Caco-2 (cell line): Measurements from ENCODE around the gene ZNHIT1. TPM values are rescaled to one million over a fixed set of nuclear protein-coding genes. Genes with fewer than 3 reads are reported as not detected.

Experiments
- BruUV-seq: library from RNA; stranded (reverse); fragments of 400-500 nt; replicated peaks from 2 replicates; lab custom pipeline; 2021; lab: Mats Ljungman, UMichigan
- CTCF ChIA-PET: fragments of 300-600 bp; sonication (Branson Sonifier 250); formaldehyde crosslinking; loops from one replicate; lab custom pipeline; 2022; ENCODE audit warnings: antibody characterized with exemption; lab: Charles Lee
- POLR2A ChIA-PET: fragments of 300-600 bp; sonication (Branson Sonifier 250); formaldehyde crosslinking; loops from one replicate; lab custom pipeline; 2022; ENCODE audit warnings: antibody characterized with exemption; lab: Charles Lee
- DNase-seq, 2 experiments: peaks; one replicate each; pipeline versions ENCODE4 v3.0.0 to v3.0.0-alpha.2; 2020 to 2022
- H3K27me3 ChIP-seq: replicated peaks from 2 replicates; pipeline ENCODE4 v1.6.0; 2011; ENCODE audit warnings: low read length; ENCODE audit not compliant: control insufficient read depth, insufficient read depth
- H3K36me3 ChIP-seq: 2 replicates; pipeline ENCODE4 v1.5.1; 2011; ENCODE audit warnings: low read length; ENCODE audit not compliant: control insufficient read depth, insufficient read depth
- H3K4me1 ChIP-seq: fragments of 250-450 bp; sonication (Bioruptor Pico); 2 replicates; pipeline ENCODE4 v1.5.1; 2020; ENCODE audit warnings: mild to moderate bottlenecking
- H3K4me3 ChIP-seq: 2 replicates; pipeline ENCODE4 v1.5.1; 2011; ENCODE audit warnings: low read depth, mild to moderate bottlenecking, control low read depth, low read length
- H3K9me3 ChIP-seq: fragments of 250-450 bp; sonication (Bioruptor Pico); 2 replicates; pipeline ENCODE4 v1.5.1; 2020; ENCODE audit warnings: mild to moderate bottlenecking, moderate library complexity
- H3K27ac Mint-ChIP-seq: one replicate; pipeline ENCODE4 v1.8.0; 2022; ENCODE audit warnings: mixed read lengths; ENCODE audit not compliant: unreplicated experiment
- H3K27me3 Mint-ChIP-seq: one replicate; pipeline ENCODE4 v1.8.0; 2022; ENCODE audit warnings: mixed read lengths; ENCODE audit not compliant: insufficient read depth, unreplicated experiment
- H3K36me3 Mint-ChIP-seq: one replicate; pipeline ENCODE4 v1.8.0; 2022; ENCODE audit warnings: mild to moderate bottlenecking, mixed read lengths; ENCODE audit not compliant: insufficient read depth, unreplicated experiment
- H3K4me1 Mint-ChIP-seq: one replicate; pipeline ENCODE4 v1.8.0; 2022; ENCODE audit warnings: low read depth, mixed read lengths; ENCODE audit not compliant: unreplicated experiment
- H3K4me3 Mint-ChIP-seq: one replicate; pipeline ENCODE4 v1.8.0; 2022; ENCODE audit warnings: mild to moderate bottlenecking, moderate library complexity, mixed read lengths; ENCODE audit not compliant: unreplicated experiment
- H3K9me3 Mint-ChIP-seq: one replicate; pipeline ENCODE4 v1.8.0; 2022; ENCODE audit warnings: mixed read lengths; ENCODE audit not compliant: unreplicated experiment
- CTCF ChIP-seq, 2 experiments: fragments of 200-600 bp in 1 of 2; IDR thresholded peaks; 1 replicate in 1 of 2; 2 replicates in 1 of 2; pipeline versions ENCODE4 v1.5.1 to v1.8.0; 2011 to 2022; ENCODE audit warnings: antibody characterized with exemption in 1 of 2, control low read depth in 1 of 2, inconsistent platforms in 1 of 2, low read depth in 1 of 2, low read length in 1 of 2, mild to moderate bottlenecking in 1 of 2, moderate library complexity in 1 of 2; ENCODE audit not compliant: insufficient read depth in 1 of 2, severe bottlenecking in 1 of 2, unreplicated experiment in 1 of 2
- intact Hi-C: fragments of 100-400 bp; cut with micrococcal nuclease; formaldehyde crosslinking; loops from one replicate; pipeline ENCODE4 v1.10.0; 2022; ENCODE audit not compliant: unreplicated experiment
- total RNA-seq: library from RNA; stranded (reverse); gene quantifications from 2 replicates; pipeline ENCODE4 v1.2.3, GENCODE V29; 2022

ZNHIT1 gene
- total RNA-seq, 1 experiment from 2014 or later: 64.0 TPM

GRCh38 chr7:101210143-101210542 lies 7.8 kb upstream of the ZNHIT1 start:
- Mint-ChIP-seq H3K4me3 (no peak overlapping the region), H3K27ac (no peak overlapping the region), H3K9me3 (no peaks in the 10 kb centered on the region), H3K4me1 (no peaks in the 10 kb centered on the region), H3K36me3 (peaks cover 51% of the 10 kb centered on the region), H3K27me3 (no peaks in the 10 kb centered on the region)
- Histone ChIP-seq H3K4me3 (no peak overlapping the region), H3K9me3 (no peaks in the 10 kb centered on the region), H3K27me3 (no peaks in the 10 kb centered on the region), H3K36me3 (peaks cover 4% of the 10 kb centered on the region), H3K4me1 (no peaks in the 10 kb centered on the region)
- no peak for DNase-seq
- intact Hi-C loops: no loop called here
- ChIA-PET POLR2A (no interaction called here), CTCF (no interaction called here)
- no peak for TF ChIP-seq CTCF (IDR thresholded peaks at IDR 0.05; ENCODE audit: insufficient read depth in 1 of 2, low read depth in 1 of 2, low read length in 1 of 2, severe bottlenecking in 1 of 2, unreplicated experiment in 1 of 2)
- BruUV-seq: no TSS peak

- Histone ChIP-seq H3K27me3 (no peaks in the 10 kb centered on the region), H3K36me3 (peaks cover 4% of the 10 kb centered on the region), H3K4me3 (no peak overlapping the region), H3K9me3 (no peaks in the 10 kb centered on the region), H3K4me1 (peaks cover 8% of the 10 kb centered on the region; the same call in 1 of the 2 replicates)
- no peak for DNase-seq
- Mint-ChIP-seq H3K4me1 (peaks cover 8% of the 10 kb centered on the region), H3K27ac (no peak overlapping the region), H3K36me3 (peaks cover 55% of the 10 kb centered on the region), H3K9me3 (no peaks in the 10 kb centered on the region), H3K4me3 (no peak overlapping the region), H3K27me3 (no peaks in the 10 kb centered on the region)
- intact Hi-C loops: no loop called here
- no TSS peak for BruUV-seq
- POLR2A ChIA-PET: no interaction called here
- CTCF ChIA-PET: no interaction called here
- no peak for TF ChIP-seq CTCF (IDR thresholded peaks at IDR 0.05; ENCODE audit: insufficient read depth in 1 of 2, low read depth in 1 of 2, low read length in 1 of 2, severe bottlenecking in 1 of 2, unreplicated experiment in 1 of 2)
Measured at GRCh38 chr7:101211501-101211900, 6.5 kb upstream of the ZNHIT1 start.

DNA sequence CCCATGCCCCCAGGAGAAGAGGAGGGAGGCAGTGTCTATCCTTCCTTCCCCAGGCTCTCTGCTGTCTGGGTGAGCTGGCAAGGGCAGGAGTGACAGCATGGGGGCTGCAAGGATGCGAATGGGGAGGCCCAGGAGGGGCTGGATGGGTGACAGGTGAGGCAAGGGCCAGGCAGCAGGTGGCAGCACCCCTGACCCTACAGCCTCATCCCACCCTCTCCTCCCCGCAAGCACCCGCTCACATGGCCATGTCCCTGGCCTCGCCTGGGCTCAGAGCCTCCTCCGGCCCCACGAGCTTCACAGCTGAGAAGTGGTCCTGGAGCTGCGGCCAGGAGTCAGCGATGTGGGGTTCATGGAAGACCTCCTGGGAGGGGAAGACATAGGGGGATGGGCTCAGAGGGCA lies 6.0 kb upstream of the ZNHIT1 start:
- BruUV-seq: no TSS peak
- Mint-ChIP-seq H3K36me3 (peaks cover 59% of the 10 kb centered on the region), H3K27ac (no peak overlapping the region), H3K9me3 (no peaks in the 10 kb centered on the region), H3K27me3 (no peaks in the 10 kb centered on the region), H3K4me3 (no peak overlapping the region), H3K4me1 (peaks cover 12% of the 10 kb centered on the region)
- TF ChIP-seq CTCF (IDR thresholded peaks at IDR 0.05; ENCODE audit: insufficient read depth in 1 of 2, low read depth in 1 of 2, low read length in 1 of 2, severe bottlenecking in 1 of 2, unreplicated experiment in 1 of 2): no peak
- ChIA-PET POLR2A (interaction anchor here (0.6 kb wide), 1 partner anchor 26 kb away, joined by 3 read pairs; no protein-coding TSS in a partner anchor), CTCF (no interaction called here)
- intact Hi-C loops: no loop called here
- Histone ChIP-seq H3K9me3 (no peaks in the 10 kb centered on the region), H3K27me3 (no peaks in the 10 kb centered on the region), H3K4me3 (no peak overlapping the region), H3K36me3 (peaks cover 4% of the 10 kb centered on the region), H3K4me1 (peaks cover 8% of the 10 kb centered on the region; the same call in 1 of the 2 replicates)
- DNase-seq: no peak
